Iris pigment epithelial cell (primary cell): ENCODE measurements around the gene DALRD3.
A peak's percentile ranks its signal among the peaks of the same experiment; 100 is the strongest.
"Not testable (repeated sequence)": the region's sequence is repeated elsewhere in the genome, so short reads cannot be mapped to it uniquely, and the experiment has no call there.

Experiments
- DNase-seq: peaks from one replicate; pipeline ENCODE4 v3.0.0-alpha.2; 2011; ENCODE audit warnings: low read depth

DALRD3 gene

DNA sequence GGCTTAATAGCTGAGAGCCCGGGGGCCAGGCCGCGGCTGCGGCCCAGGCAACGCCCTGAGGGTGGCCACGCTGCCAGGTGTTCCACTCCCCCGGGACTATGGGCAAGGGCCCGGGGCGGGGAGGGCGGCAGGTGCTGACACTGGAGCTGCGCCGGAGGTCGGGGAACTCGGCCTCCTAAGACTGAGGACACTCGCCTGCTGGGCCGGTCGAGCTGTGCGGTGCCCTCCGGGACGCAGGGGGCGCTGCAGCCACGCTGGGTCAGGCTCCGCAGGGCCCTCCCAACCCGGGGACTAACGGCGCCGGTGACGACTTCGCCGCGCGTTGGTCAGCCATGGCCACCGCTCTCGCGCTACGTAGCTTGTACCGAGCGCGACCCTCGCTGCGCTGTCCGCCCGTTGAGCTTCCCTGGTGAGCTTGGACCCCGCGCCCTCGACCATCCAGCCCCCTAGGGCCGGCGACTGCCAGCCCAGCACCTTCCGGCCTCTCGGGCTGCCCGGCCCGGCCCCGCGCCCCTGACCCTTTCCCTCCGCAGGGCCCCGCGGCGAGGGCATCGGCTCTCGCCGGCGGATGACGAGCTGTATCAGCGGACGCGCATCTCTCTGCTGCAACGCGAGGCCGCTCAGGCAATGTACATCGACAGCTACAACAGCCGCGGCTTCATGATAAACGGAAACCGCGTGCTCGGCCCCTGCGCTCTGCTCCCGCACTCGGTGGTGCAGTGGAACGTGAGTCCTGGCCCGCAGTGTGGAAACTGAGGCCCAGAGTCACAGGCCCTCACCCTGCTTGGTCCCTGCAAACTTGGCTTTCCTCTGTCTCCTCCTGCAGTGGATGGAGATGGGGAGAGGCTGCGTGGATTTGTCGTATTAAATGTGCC is 3.7 kb upstream of the DALRD3 start, which contains the start of gene NDUFAF3:
Gene NDUFAF3, plus strand, starts transcription at position 309 of the 875 bp plus-strand sequence. Its CDS starts 24 bp downstream, at position 333.
- peak; percentile 94 for DNase-seq

DNA sequence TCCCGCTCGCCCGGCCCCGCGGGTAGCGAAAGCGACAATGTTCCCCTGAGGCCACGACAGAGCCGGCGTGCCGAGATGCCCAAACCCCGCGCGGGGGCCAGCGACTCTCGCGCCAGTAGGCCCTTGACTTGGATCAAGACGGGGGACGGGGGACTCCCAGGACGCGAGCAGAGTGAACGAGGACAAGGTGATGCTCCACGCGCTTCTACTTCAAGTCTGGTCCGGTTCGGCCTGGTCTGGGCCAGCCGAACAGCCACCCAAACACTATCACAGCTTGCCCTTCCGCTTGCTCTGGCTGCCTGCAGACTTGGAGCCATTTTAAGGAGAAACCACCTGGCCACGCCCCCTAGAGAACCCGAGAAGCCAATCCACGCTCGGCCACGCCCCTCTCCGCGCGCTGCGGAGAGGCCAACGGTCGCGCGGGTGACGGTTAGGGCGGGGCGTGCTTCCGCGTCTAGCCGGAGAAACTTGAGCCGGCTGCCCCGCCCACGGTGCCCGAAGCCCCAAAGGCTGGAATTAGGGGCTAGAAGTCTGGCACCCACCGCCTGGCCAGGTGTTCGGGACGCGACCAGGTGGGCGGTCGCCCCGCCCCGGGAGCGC is 2.9 kb upstream of the DALRD3 start:
- DNase-seq = peak; percentile 96

DNA sequence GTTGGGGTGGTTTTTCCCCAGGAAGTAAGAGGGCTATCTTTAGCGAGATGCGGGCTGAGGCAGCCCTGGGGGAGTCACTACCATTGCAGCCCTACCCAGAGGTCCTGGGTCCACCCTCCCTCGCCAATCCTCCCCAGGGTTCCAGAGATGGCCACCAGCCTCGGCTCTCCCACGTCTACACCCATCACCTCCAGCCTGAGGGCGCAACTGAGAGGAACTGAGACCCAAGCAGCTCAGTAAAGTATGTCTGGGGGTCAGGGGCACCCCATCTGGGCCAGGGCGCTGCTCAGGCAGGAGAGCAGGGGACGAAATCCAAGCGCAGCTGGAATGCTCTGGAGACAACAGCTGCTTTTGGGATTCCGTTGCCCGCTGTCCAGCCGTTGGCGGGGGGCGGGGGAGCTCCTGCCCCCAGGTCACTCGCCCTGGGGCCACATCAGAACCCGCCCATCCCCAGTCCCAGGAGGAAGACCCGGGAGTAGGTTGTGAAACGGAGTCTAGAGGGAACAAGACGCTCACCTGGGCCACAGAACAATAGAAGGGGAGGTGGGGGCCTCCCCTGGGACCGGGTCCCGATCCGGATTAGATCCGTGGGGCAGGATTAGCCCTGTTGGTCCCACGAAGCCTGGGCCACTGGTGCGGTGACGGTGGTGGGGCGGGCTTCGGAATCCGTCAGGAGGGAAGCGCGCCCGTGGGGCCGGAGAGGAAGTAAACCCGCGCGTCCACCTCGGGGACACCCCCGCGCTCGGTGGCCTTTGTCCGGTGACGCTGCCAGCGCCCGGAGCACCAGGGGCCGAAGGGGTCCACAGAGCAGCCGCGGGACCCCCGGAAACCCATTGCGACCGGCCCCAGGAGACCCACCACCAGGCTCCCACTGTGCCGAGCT is 2.2 kb upstream of the DALRD3 start:
- DNase-seq = no peak

DNA sequence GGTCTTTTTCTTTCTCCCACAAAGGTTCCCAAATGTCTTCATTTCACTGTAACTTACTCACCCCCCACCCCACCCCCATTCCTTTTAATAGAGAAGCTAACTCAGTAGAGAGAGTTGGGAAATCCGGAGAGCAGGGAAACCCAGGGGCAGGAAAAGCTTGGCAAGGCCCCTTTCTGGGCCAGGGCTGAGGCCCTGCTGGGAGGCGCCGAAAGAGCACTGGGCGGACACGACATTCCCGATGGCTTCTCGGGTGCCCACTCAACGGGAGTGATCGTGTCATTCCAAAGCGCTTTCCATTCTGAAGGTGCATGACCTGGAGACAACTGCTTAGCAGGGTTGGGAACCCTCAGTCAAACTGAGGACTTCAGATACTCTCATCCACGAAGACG is 1.6 kb upstream of the DALRD3 start:
- DNase-seq = no peak

DNA sequence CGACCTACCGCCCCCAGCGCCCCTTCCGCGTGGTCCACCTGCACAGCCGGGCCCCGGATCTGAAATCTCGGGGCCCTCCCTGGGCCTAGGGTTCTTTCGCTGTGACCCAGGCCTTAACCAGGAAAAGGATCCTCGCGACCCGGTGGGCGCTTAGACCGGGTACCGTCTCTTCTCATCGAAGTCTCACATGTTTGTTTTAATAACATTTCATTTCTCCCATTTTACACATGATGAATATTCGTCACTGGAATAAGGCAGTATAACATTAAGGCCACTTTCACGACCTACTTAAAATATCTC is 277 bp upstream of the DALRD3 start:
- no peak for DNase-seq

DNA sequence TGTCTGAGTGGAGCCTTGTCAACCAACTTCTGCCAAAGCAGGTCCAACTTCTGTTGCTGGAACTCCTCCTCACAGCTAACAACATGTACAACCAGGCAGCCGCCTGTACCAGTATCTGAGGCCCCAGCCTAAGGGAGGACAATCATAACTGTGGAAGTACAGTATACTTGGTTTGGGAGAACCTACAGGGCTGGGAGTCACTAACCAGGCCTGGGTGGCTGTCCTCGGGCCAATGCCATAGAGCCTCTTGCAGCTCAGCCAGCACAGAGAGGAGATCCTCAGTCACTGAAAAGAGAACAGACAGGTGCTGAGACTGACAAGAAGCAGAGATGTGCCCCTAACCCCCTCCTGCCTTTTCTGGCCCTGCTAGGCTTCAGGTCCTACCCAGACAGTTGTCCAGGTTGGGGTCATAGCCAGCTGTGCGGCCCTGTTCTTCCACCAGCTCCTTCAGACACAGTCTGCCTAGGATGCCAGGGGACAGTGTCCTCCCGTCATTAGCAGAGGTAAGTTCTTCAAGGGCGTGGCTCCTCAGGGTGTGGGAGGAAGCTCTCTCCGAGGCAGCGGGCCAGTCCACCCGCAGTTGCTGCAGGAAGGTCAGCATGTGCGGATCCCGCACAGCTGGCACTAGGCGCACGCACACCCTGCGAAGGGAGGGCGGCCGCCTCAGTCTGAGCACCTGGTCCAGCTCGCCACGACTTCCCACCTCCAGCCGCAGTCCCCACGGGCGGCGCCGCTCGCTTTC is 980 bp downstream of the DALRD3 start:
- DNase-seq = no peak

DNA sequence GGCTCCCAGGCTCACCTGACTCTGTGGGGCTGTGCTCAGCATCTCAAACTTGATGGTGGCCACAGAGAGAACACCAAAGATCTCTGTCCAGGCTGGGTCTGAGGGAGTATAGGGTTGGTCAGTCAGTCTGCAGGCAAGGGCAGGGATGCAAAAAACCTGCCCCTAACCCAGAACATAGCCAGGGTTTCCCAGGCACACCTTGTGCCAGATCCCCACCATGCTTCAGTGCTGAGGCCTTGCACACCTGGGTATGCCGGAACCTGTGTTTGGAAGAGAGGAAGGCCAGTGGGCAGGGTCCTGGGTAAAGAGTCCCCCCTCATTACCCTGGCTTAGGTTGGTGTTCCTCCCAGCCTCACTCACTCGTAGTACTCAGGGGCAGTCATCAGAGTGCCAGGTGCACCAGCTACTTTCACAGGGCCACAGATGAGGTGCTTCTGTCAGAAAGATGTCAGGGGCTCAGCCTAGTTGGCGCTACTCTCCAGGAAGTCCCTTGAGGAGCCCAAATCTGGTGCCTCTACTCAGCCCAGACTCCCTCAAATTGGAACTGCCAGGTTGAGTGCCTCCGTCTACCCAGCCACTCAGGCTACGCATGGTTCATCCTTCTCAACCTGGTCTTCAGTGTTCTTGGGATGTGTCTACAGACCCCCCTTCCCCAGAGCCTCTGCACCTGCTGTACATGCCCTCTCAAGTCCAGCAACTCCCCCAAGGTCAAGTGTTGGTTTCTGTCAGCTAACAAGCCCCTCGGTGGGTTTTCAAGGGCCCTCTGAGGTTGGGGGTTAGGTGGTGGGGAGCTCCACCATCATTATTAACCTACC is 1.8 kb downstream of the DALRD3 start:
- no peak for DNase-seq

DNA sequence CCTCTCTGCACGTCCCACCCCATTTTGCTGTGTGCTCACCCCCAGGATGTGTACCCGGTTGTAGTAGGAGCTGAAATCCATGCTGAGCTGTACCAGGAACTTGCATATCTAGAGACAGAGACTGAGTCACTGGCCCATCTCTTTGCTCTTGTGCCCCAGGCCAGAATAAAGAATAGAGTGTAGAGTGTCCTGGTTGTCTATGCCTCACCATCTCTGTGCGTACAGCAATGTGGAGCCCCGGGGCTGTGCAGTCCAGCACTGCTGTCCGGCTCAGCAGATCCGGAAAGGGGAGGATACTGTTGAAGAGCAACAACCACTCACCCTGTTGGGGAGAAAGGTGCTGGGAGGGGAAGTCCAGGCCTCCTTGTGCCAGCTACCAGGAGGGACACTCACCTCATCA is 2.6 kb downstream of the DALRD3 start:
- DNase-seq = no peak

DNA sequence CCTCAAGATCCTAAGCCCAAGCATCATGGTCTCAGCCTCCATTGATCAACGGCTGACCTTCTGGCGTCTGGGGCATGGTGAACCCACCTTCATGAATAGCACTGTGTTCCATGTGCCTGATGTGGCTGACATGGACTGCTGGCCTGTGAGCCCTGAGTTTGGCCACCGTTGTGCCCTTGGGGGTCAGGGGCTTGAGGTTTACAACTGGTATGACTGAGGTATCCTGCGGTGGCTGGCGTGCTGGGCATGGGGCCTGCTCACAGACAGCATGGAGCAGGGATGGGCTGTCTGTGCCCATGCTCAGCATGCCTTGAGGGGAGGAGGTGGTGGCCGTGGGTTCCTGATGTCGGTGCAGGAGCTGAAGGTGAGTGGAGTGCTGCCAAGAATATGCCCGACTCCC is 3.3 kb downstream of the DALRD3 start:
- DNase-seq = no peak

DNA sequence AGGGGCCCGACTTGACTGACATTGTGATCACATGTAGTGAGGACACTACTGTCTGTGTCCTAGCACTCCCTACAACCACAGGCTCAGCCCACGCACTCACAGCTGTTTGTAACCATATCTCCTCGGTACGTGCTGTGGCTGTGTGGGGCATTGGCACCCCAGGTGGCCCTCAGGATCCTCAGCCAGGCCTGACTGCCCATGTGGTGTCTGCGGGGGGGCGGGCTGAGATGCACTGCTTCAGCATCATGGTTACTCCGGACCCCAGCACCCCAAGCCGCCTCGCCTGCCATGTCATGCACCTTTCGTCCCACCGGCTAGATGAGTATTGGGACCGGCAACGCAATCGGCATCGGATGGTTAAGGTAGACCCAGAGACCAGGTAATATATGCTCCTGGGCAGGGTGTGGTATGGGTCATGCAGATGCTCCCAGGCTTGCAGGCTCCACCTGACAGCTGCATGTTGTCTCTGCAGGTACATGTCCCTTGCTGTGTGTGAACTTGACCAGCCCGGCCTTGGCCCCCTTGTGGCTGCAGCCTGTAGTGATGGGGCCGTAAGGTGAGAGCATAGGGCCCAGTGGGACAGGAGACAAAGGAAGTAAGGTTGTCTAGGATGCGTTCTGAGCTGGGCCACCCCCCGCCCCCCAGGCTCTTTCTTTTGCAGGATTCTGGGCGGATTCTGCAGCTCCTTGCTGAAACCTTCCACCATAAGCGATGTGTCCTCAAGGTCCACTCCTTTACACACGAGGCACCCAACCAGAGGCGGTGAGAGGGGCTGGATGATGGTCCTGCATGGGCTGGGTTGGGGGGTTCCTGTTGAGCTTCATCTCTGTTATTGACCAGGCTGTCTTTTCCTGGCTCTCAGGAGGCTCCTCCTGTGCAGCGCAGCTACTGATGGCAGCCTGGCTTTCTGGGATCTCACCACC is 4.4 kb downstream of the DALRD3 start:
- DNase-seq = peak; percentile 43

DNA sequence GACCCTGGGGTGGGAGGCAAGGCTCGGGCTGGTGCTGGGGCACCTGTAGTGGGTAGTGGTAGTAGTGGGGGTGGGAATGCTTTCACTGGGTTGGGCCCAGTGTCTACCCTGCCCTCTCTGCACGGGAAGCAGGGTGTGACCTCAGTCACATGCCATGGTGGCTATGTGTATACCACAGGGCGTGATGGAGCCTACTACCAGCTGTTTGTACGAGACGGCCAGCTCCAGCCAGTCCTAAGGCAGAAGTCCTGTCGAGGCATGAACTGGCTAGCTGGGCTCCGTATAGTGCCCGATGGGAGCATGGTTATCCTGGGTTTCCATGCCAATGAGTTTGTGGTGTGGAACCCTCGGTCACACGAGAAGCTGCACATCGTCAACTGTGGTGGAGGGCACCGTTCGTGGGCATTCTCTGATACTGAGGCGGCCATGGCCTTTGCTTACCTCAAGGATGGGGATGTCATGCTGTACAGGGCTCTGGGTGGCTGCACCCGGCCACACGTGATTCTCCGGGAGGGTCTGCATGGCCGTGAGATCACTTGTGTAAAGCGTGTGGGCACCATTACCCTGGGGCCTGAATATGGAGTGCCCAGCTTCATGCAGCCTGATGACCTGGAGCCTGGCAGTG is 5.2 kb downstream of the DALRD3 start:
- DNase-seq = no peak

DNA sequence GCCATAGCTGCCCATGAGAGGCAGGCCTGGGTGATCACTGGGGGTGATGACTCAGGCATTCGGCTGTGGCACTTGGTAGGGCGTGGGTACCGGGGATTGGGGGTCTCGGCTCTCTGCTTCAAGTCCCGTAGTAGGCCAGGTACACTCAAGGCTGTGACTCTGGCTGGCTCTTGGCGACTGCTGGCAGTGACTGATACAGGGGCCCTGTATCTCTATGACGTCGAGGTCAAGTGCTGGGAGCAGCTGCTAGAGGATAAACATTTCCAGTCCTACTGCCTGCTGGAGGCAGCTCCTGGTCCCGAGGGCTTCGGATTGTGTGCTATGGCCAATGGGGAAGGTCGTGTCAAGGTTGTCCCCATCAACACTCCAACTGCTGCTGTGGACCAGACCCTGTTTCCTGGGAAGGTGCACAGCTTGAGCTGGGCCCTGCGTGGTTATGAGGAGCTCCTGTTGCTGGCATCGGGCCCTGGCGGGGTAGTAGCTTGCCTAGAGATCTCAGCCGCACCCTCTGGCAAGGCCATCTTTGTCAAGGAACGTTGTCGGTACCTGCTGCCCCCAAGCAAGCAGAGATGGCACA is 5.9 kb downstream of the DALRD3 start:
- no peak for DNase-seq

DNA sequence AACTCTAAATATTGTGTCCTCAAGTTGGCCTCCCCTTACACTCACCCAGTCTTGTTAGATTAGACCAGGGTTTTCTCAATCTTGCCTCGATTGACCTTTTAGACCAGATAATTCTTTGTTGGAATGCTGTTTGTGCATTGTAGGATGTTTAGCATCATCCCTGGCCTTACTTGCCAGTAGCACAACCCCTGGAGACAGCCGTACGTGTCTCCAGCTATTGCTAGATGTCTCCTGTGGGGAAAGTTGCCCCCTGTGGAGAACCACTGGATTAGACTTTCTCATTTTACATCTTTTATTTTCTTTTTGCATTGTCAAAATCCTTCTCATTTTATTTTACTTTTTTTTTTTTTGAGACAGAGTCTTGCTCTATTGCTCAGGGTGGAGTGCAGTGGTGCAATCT is 9.0 kb downstream of the DALRD3 start:
- no peak for DNase-seq

DNA sequence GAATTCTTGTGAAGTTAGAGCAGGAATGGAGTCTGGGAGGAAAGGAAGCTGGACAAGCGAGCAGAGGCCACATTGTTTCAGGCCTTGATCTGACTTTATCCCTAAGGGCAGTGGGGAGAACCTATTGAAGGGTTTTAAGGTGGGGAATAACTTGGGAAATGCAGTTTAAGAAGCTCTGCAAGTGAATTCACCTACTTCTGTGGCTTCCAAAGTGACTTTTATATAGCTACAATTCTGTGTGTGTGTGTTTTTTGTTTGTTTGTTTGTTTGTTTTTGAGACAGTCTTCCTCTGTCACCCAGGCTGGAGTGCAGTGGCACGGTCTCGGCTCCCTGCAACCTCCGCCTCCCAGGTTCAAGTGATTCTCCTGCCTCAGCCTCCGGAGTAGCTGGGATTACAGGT is 9.8 kb downstream of the DALRD3 start:
- not testable (repeated sequence) for DNase-seq

DNA sequence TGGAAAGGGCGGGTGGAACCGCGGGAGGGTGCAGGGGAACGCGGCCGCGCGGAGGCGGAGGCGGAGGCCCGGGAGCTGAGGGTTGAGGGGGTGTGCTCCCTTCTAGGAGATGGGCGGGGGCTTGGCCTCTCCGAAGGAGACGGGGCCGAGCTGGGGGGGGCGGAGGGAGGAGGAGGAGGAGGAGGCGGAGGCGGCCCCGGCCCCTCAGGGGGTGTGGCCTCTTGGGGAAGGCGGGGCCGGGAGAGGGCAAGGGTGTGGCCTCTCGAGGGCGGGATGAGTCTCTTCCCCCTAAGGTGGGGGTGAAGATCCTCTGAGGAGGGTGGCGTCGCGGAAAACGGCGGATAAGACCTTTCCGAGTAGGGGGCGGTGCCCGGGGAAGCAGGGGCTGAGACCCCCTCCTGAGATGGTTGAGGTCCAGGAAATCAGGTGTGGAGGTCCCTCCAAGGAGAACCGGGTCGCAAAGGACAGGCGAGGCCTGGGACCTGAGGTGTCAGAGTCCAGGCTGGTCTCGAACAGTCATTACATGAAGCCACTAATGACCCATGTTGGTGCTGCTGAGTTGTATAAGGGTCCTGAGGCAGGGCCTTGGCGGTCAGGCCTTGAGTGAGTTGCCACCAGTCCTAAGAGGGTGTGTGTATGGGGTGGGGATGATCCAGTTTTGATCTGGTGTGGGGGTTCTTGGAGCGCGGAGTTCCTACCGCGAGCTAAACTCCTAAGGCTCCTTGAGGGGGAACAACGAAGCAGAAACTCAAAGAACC is 10.4 kb downstream of the DALRD3 start:
- DNase-seq = peak; percentile 87

DNA sequence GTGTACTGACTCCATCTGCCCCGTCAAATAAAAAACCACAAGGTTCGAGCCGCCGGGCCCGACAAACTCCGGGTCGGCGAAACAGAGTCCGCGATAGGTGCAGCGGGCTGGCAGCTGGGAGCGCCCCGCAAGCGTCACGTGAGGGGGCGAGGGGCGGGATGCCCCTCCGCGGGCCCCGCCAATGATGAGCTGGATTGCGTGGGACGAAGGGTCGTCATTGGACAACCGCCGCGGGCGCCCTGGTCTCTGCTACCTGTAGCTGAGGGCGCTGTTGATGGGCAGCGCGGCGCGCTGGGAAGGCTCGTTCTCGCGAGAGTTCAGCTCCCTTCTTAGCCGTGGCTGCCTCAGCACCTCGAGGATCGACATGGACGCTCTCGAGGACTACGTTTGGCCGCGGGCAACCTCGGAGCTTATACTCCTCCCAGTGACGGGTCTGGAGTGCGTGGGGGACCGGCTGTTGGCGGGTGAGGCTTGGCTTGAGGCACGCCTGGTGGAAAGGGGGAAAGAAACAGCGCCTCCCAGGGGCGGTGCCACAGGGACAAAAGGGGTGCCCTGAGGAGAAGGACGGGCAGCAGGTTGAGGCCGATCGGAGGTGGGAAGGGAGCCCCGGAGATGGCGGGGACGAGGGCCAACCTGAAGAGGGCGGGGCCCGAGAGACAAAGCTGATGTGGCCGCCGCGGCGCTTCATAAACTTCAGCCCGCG is 11.2 kb downstream of the DALRD3 start, which contains the start of gene WDR6:
Gene WDR6, plus strand, starts transcription at position 324 of the 703 bp plus-strand sequence. Its CDS starts 41 bp downstream, at position 365.
- peak; percentile 98 for DNase-seq

DNA sequence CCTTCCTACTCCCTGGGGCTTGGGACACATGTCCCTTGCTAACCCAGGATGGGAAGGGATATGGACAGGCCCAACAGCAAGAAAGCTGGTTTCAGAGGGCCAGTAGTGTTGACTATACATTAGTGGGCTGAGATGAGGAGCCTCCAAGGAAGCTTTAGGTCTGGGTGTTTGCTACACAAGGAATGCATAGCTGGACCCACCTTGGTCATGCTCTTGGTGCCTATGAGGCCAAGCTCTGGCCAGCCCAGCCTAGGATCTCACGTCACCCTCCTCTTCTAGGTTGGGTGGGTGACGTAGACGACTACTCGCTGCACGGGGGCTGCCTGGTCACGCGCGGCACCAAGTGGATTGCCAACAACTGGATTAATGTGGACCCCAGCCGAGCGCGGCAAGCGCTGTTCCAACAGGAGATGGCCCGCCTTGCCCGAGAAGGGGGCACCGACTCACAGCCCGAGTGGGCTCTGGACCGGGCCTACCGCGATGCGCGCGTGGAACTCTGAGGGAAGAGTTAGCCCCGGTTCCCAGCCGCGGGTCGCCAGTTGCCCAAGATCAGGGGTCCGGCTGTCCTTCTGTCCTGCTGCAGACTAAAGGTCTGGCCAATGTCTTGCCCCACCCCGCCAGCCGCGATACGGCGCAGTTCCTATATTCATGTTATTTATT is 11.8 kb downstream of the DALRD3 start:
- peak; percentile 61 for DNase-seq
